ENCODE measurements around the gene ACADS.

DNA sequence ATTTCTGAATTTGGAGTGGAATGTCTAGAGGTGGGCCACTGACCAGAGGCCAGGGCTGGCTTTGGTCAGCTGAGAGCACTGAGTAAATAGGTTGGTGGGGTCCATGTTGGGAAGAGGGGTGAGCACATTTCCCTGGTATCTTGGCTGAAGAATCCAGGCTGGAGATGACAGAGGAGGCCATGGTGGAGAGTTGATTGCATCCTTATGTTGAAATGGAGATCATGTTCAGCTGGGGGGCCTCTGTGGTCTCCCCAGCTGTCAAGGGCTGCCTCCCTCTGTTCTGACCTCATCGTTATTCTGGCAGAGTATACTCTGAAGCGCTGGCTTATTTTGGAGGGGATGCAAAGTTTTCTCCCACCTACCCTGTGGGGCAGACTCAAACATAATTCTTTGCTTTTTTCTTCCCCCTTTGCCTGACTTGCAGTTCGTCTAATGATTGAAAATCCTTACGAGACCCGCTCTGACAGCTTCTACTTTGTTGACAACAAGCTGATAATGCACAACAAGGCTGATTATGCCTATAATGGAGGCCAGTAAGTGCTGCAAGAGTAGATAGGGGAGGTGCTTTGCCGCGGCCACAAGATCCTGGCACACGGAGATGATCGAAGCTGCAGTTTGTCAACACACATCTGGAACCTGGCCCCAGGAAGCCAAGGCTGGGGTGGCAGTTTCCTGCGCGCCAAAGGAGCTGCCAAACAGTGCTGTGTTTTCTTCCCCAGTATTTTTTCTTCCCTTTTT, 6.0 kb upstream of the ACADS start:
- TF ChIP-seq, protein P1, sequence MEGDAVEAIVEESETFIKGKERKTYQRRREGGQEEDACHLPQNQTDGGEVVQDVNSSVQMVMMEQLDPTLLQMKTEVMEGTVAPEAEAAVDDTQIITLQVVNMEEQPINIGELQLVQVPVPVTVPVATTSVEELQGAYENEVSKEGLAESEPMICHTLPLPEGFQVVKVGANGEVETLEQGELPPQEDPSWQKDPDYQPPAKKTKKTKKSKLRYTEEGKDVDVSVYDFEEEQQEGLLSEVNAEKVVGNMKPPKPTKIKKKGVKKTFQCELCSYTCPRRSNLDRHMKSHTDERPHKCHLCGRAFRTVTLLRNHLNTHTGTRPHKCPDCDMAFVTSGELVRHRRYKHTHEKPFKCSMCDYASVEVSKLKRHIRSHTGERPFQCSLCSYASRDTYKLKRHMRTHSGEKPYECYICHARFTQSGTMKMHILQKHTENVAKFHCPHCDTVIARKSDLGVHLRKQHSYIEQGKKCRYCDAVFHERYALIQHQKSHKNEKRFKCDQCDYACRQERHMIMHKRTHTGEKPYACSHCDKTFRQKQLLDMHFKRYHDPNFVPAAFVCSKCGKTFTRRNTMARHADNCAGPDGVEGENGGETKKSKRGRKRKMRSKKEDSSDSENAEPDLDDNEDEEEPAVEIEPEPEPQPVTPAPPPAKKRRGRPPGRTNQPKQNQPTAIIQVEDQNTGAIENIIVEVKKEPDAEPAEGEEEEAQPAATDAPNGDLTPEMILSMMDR (IDR thresholded peaks at IDR 0.05; ENCODE audit: poor library complexity) = no peak
- TF ChIP-seq EZH2 (IDR thresholded peaks at IDR 0.05; ENCODE audit: borderline replicate concordance) = no peak
- no peak for TF ChIP-seq EZH2phosphoT487 (IDR thresholded peaks at IDR 0.05; ENCODE audit: low read depth, severe bottlenecking, unreplicated experiment)

All from hepatocyte (in vitro differentiated cells).